ENCODE measurements around the gene TEX2. TPM values are rescaled to one million over a fixed set of nuclear protein-coding genes. Genes with fewer than 3 reads are reported as not detected.
"Not testable (repeated sequence)": the region's sequence is repeated elsewhere in the genome, so short reads cannot be mapped to it uniquely, and the experiment has no call there.

TEX2 gene
- total RNA-seq, 1 donor from 2014 or later, result 39.5 TPM

GRCh38 chr17:64138441-64138840 is 124.6 kb downstream of the TEX2 start:
- ATAC-seq (no peak), DNase-seq (ENCODE audit: low spot score) (no peak)
- intact Hi-C loops (cut with DNase I), result loop anchor here (10.0 kb wide), 2 partner anchors 74 to 114 kb away; partner anchors contain the start of gene ICAM2

GRCh38 chr17:64135000-64135399 is 128.1 kb downstream of the TEX2 start:
- no peak for ATAC-seq
- no peak for DNase-seq (ENCODE audit: low spot score)
- intact Hi-C loops (cut with DNase I), result loop anchor here (10.0 kb wide), 2 partner anchors 70 to 110 kb away; partner anchors contain the start of gene ICAM2

GRCh38 chr17:64134216-64134970 is 128.7 kb downstream of the TEX2 start:
- intact Hi-C loops (cut with DNase I), result loop anchor here (10.0 kb wide), 2 partner anchors 70 to 110 kb away; partner anchors contain the start of gene ICAM2
- no peak for DNase-seq (ENCODE audit: low spot score)
- ATAC-seq, result no peak

GRCh38 chr17:64133546-64134215 is 129.4 kb downstream of the TEX2 start:
- ATAC-seq, result no peak
- no peak for DNase-seq (ENCODE audit: low spot score)
- intact Hi-C loops (cut with DNase I), result loop anchor here (10.0 kb wide), 2 partner anchors 69 to 109 kb away; partner anchors contain the start of gene ICAM2

GRCh38 chr17:64131606-64132270 is 131.3 kb downstream of the TEX2 start:
- intact Hi-C loops (cut with DNase I), result loop anchor here (10.0 kb wide), 2 partner anchors 67 to 107 kb away; partner anchors contain the start of gene ICAM2
- ATAC-seq (no peak), DNase-seq (ENCODE audit: low spot score) (no peak)

- ATAC-seq, result peak; percentile 27
- intact Hi-C loops (cut with DNase I), result loop anchor here (10.0 kb wide), 2 partner anchors 66 to 106 kb away; partner anchors contain the start of gene ICAM2
- peak; percentile 71 for DNase-seq (ENCODE audit: low spot score)
These were observed 132.5 kb downstream of the TEX2 start for GRCh38 chr17:64130559-64131001.

- peak; percentile 98 for ATAC-seq
- intact Hi-C loops (cut with DNase I), result loop anchor here (10.0 kb wide), 2 partner anchors 65 to 105 kb away; partner anchors contain the start of gene ICAM2
- peak; percentile 95 for DNase-seq (ENCODE audit: low spot score)
These were observed 133.1 kb downstream of the TEX2 start, which contains the start of gene ERN1 for GRCh38 chr17:64129765-64130558. TSS of gene ERN1 (minus strand) at chr17:64130144. CDS start at chr17:64130029, 115 bp downstream.

- DNase-seq (ENCODE audit: low spot score) (peak; percentile 66), ATAC-seq (no peak)
- intact Hi-C loops (cut with DNase I), result no loop called here
These were observed 133.6 kb downstream of the TEX2 start for GRCh38 chr17:64129515-64129764.

GRCh38 chr17:64128787-64129514 is 134.1 kb downstream of the TEX2 start:
- intact Hi-C loops (cut with DNase I), result no loop called here
- ATAC-seq (no peak), DNase-seq (ENCODE audit: low spot score) (no peak)

GRCh38 chr17:64126918-64127317 is 136.1 kb downstream of the TEX2 start:
- intact Hi-C loops (cut with DNase I), result no loop called here
- no peak for ATAC-seq
- no peak for DNase-seq (ENCODE audit: low spot score)

- DNase-seq (ENCODE audit: low spot score) (no peak), ATAC-seq (no peak)
- intact Hi-C loops (cut with DNase I), result no loop called here
These were observed 137.1 kb downstream of the TEX2 start for GRCh38 chr17:64125937-64126336.

GRCh38 chr17:64124609-64125008 is 138.5 kb downstream of the TEX2 start:
- DNase-seq (ENCODE audit: low spot score), result no peak
- intact Hi-C loops (cut with DNase I), result no loop called here
- no peak for ATAC-seq

GRCh38 chr17:64123114-64123513 is 139.9 kb downstream of the TEX2 start:
- DNase-seq (ENCODE audit: low spot score) (no peak), ATAC-seq (no peak)
- intact Hi-C loops (cut with DNase I), result no loop called here

- DNase-seq (ENCODE audit: low spot score); intact Hi-C loops (cut with DNase I); ATAC-seq: not testable (repeated sequence)
These were observed 141.9 kb downstream of the TEX2 start for GRCh38 chr17:64120972-64121786.

GRCh38 chr17:64120159-64120810 is 142.8 kb downstream of the TEX2 start:
- DNase-seq (ENCODE audit: low spot score) (no peak), ATAC-seq (no peak)
- intact Hi-C loops (cut with DNase I), result no loop called here

GRCh38 chr17:64117981-64118979 is 144.8 kb downstream of the TEX2 start:
- intact Hi-C loops (cut with DNase I), result no loop called here
- no peak for DNase-seq (ENCODE audit: low spot score)
- ATAC-seq, result peak; percentile 49
